Measurements from ENCODE around the gene DNAJA1. TPM values are rescaled to one million over a fixed set of nuclear protein-coding genes. Genes with fewer than 3 reads are reported as not detected.
"Not testable (repeated sequence)": the region's sequence is repeated elsewhere in the genome, so short reads cannot be mapped to it uniquely, and the experiment has no call there.

DNAJA1 gene
- total and polyA plus RNA-seq, 4 donors = 60.9 to 96.6 (median 73.4) TPM

DNA sequence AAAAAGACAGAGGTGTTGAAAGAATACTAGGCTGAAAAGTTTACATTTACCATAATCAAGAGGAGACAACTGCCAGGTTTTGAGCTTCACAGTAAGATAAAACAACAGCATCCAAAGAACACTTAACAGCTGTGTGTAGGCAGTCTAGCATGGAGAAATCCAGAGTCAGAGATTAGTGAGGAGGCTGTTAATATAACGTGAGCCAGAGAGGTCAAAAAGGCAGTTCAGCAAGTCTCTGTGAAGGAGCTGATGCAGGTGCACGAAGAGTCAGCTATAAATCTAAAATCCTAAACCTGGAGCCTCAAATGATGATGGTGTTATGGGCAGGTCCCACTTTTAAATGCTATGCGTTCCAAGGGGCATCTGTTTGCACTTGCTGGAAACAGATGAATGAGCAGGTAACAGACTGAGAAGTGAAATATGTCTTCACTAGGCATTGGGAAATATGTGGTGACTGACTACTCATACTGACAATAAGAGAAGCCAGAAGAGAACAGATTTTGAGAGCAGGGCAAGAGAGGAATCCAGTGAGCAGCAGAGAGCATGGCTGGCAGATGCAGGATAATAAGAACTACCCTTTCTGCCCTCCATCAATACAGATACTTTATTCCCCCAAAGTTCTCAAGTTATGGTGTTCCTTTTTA, 32.4 kb upstream of the DNAJA1 start:
- no peaks in the 10 kb centered on the region for H3K4me1 ChIP-seq (ENCODE audit: control insufficient read depth in 4 of 4, insufficient read depth in 4 of 4, low read length in 3 of 4)
- no peak overlapping the region for H3K27ac ChIP-seq (ENCODE audit: low read depth in 1 of 2, low read length in 2 of 2)
- H3K4me3 ChIP-seq (ENCODE audit: low read depth in 1 of 3, low read length in 3 of 3) = no peak overlapping the region
- no peaks in the 10 kb centered on the region for H3K9me3 ChIP-seq (ENCODE audit: control insufficient read depth in 4 of 4, low read length in 3 of 4)
- no peaks in the 10 kb centered on the region for H3K27me3 ChIP-seq (ENCODE audit: control insufficient read depth in 4 of 4, insufficient read depth in 4 of 4, low read length in 3 of 4)
- no peak for DNase-seq (ENCODE audit: low spot score)
- TF ChIP-seq HNF4G (IDR thresholded peaks at IDR 0.05) = no peak
- peaks cover 4 to 25% (median 25%) of the 10 kb centered on the region in 4 donors for H3K36me3 ChIP-seq (ENCODE audit: control insufficient read depth in 4 of 4, insufficient read depth in 3 of 4, low read depth in 1 of 4, low read length in 3 of 4)
- 90% methylated on average over 3 of the region's 3 CpGs for WGBS
- H3K9ac ChIP-seq (ENCODE audit: low read depth in 1 of 2, low read length in 2 of 2) = no peak overlapping the region

- H3K36me3 ChIP-seq (ENCODE audit: control insufficient read depth in 4 of 4, insufficient read depth in 3 of 4, low read depth in 1 of 4, low read length in 3 of 4) = peaks cover 3 to 12% (median 8%) of the 10 kb centered on the region in 4 donors
- peak overlapping the region in 1 of 2 donors; percentile 96 for H3K9ac ChIP-seq (ENCODE audit: low read depth in 1 of 2, low read length in 2 of 2)
- not testable (repeated sequence) for DNase-seq (ENCODE audit: low spot score); H3K9me3 ChIP-seq (ENCODE audit: control insufficient read depth in 4 of 4, low read length in 3 of 4); H3K27me3 ChIP-seq (ENCODE audit: control insufficient read depth in 4 of 4, insufficient read depth in 4 of 4, low read length in 3 of 4)
- 9% methylated on average over 12 of the region's 12 CpGs for WGBS
- peak overlapping the region in 1 of 2 donors; percentile 88 for H3K27ac ChIP-seq (ENCODE audit: low read depth in 1 of 2, low read length in 2 of 2)
- peaks cover 2 to 11% (median 7%) of the 10 kb centered on the region in 4 donors for H3K4me1 ChIP-seq (ENCODE audit: control insufficient read depth in 4 of 4, insufficient read depth in 4 of 4, low read length in 3 of 4)
- H3K4me3 ChIP-seq (ENCODE audit: low read depth in 1 of 3, low read length in 3 of 3) = peak overlapping the region; percentile 70 to 95 (median 77)
These were observed 24.4 kb upstream of the DNAJA1 start for GRCh38 chr9:33000682-33001055.

DNA sequence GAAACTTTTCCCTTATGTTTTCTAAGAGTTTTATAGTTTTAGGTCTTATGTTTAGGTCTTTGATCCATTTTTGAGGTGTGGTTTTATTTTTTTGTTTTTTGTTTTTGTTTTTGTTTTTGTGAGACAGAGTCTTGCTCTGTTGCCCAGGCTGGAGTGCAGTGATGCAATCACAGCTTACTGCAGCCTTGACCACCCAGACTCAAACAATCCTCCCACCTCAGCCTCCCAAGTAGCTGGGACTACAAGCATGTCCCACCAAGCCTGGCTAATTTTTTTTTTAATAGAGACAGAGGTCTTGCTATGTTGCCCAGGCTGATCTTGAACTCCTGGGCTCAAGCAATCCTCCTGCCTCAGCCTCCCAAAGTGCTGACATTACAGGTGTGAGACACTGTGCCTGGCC, 19.7 kb upstream of the DNAJA1 start:
- not testable (repeated sequence) for H3K27ac ChIP-seq (ENCODE audit: low read depth in 1 of 2, low read length in 2 of 2); H3K4me3 ChIP-seq (ENCODE audit: low read depth in 1 of 3, low read length in 3 of 3); H3K27me3 ChIP-seq (ENCODE audit: control insufficient read depth in 4 of 4, insufficient read depth in 4 of 4, low read length in 3 of 4); H3K9me3 ChIP-seq (ENCODE audit: control insufficient read depth in 4 of 4, low read length in 3 of 4); H3K9ac ChIP-seq (ENCODE audit: low read depth in 1 of 2, low read length in 2 of 2); DNase-seq (ENCODE audit: low spot score); H3K4me1 ChIP-seq (ENCODE audit: control insufficient read depth in 4 of 4, insufficient read depth in 4 of 4, low read length in 3 of 4); H3K36me3 ChIP-seq (ENCODE audit: control insufficient read depth in 4 of 4, insufficient read depth in 3 of 4, low read depth in 1 of 4, low read length in 3 of 4)

DNA sequence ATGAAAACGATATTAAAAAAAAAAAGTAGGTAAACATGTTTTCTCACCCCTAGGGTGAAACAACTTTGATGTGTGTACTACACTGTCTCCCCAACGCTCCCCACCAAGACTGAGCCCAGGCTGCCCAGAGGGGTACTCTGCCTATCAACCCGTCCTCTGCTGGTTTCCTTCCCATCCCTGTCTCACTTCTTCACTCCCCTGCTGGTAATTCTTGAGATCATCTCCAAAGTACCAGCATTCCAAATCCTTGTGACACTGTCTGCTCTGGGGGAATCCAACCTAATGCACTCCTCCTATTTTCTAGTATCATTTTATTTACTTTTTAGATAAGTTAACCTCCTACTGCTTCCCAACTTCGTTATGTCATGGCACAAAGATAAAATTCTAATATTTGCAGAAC, 17.3 kb upstream of the DNAJA1 start:
- H3K36me3 ChIP-seq (ENCODE audit: control insufficient read depth in 4 of 4, insufficient read depth in 3 of 4, low read depth in 1 of 4, low read length in 3 of 4) = no peaks in the 10 kb centered on the region
- no peak overlapping the region for H3K9ac ChIP-seq (ENCODE audit: low read depth in 1 of 2, low read length in 2 of 2)
- 93% methylated on average over 4 of the region's 4 CpGs for WGBS
- H3K9me3 ChIP-seq (ENCODE audit: control insufficient read depth in 4 of 4, low read length in 3 of 4) = no peaks in the 10 kb centered on the region
- H3K4me3 ChIP-seq (ENCODE audit: low read depth in 1 of 3, low read length in 3 of 3) = no peak overlapping the region
- no peak for DNase-seq (ENCODE audit: low spot score)
- no peaks in the 10 kb centered on the region for H3K27me3 ChIP-seq (ENCODE audit: control insufficient read depth in 4 of 4, insufficient read depth in 4 of 4, low read length in 3 of 4)
- H3K27ac ChIP-seq (ENCODE audit: low read depth in 1 of 2, low read length in 2 of 2) = no peak overlapping the region
- no peaks in the 10 kb centered on the region for H3K4me1 ChIP-seq (ENCODE audit: control insufficient read depth in 4 of 4, insufficient read depth in 4 of 4, low read length in 3 of 4)
- TF ChIP-seq REST (IDR thresholded peaks at IDR 0.05) (no peak), MAX (IDR thresholded peaks at IDR 0.05) (no peak), SP1 (IDR thresholded peaks at IDR 0.05) (no peak)
- TF ChIP-seq, protein P1, sequence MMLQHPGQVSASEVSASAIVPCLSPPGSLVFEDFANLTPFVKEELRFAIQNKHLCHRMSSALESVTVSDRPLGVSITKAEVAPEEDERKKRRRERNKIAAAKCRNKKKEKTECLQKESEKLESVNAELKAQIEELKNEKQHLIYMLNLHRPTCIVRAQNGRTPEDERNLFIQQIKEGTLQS (IDR thresholded peaks at IDR 0.05) = no peak

All from liver (tissue), 9 donors.